ENCODE data around the gene BAZ1B.
A peak's percentile ranks its signal among the peaks of the same experiment; 100 is the strongest.
"Not testable (repeated sequence)": the region's sequence is repeated elsewhere in the genome, so short reads cannot be mapped to it uniquely, and the experiment has no call there.

BAZ1B gene

GRCh38 chr7:73504017-73504416 lies 18.1 kb downstream of the BAZ1B start:
- DNase-seq (ENCODE audit: low spot score): no peak

- DNase-seq (ENCODE audit: low spot score): no peak
Measured at GRCh38 chr7:73503229-73503628, 18.9 kb downstream of the BAZ1B start.

- DNase-seq (ENCODE audit: low spot score): no peak
Measured at GRCh38 chr7:73496626-73497025, 25.5 kb downstream of the BAZ1B start.

GRCh38 chr7:73495507-73495906 lies 26.6 kb downstream of the BAZ1B start:
- not testable (repeated sequence) for DNase-seq (ENCODE audit: low spot score)

- no peak for DNase-seq (ENCODE audit: low spot score)
Measured at GRCh38 chr7:73489976-73490375, 32.1 kb downstream of the BAZ1B start.

GRCh38 chr7:73487486-73487885 lies 34.6 kb downstream of the BAZ1B start:
- DNase-seq (ENCODE audit: low spot score): no peak

- DNase-seq (ENCODE audit: low spot score): no peak
Measured at GRCh38 chr7:73483171-73483570, 38.9 kb downstream of the BAZ1B start.

- no peak for DNase-seq (ENCODE audit: low spot score)
Measured at GRCh38 chr7:73482746-73483145, 39.3 kb downstream of the BAZ1B start.

- DNase-seq (ENCODE audit: low spot score): not testable (repeated sequence)
Measured at GRCh38 chr7:73481521-73481920, 40.6 kb downstream of the BAZ1B start.

GRCh38 chr7:73478549-73478948 lies 43.5 kb downstream of the BAZ1B start:
- DNase-seq (ENCODE audit: low spot score): no peak

GRCh38 chr7:73477376-73477775 lies 44.7 kb downstream of the BAZ1B start:
- no peak for DNase-seq (ENCODE audit: low spot score)

- no peak for DNase-seq (ENCODE audit: low spot score)
Measured at GRCh38 chr7:73470208-73470607, 51.9 kb downstream of the BAZ1B start.

- DNase-seq (ENCODE audit: low spot score): not testable (repeated sequence)
Measured at GRCh38 chr7:73467046-73467445, 55.0 kb downstream of the BAZ1B start.

- no peak for DNase-seq (ENCODE audit: low spot score)
Measured at GRCh38 chr7:73466112-73466511, 56.0 kb downstream of the BAZ1B start.

- DNase-seq (ENCODE audit: low spot score): no peak
Measured at GRCh38 chr7:73463966-73464365, 58.1 kb downstream of the BAZ1B start.

GRCh38 chr7:73463260-73463659 lies 58.8 kb downstream of the BAZ1B start:
- no peak for DNase-seq (ENCODE audit: low spot score)

- DNase-seq (ENCODE audit: low spot score): no peak
Measured at GRCh38 chr7:73461782-73462285, 60.3 kb downstream of the BAZ1B start.

- DNase-seq (ENCODE audit: low spot score): no peak
Measured at GRCh38 chr7:73454424-73454823, 67.7 kb downstream of the BAZ1B start.

GRCh38 chr7:73452999-73453635 lies 69.0 kb downstream of the BAZ1B start:
- DNase-seq (ENCODE audit: low spot score): no peak

GRCh38 chr7:73451780-73452398 lies 70.2 kb downstream of the BAZ1B start:
- peak; percentile 71 for DNase-seq (ENCODE audit: low spot score)

GRCh38 chr7:73449422-73449821 lies 72.7 kb downstream of the BAZ1B start:
- DNase-seq (ENCODE audit: low spot score): no peak

- DNase-seq (ENCODE audit: low spot score): no peak
Measured at GRCh38 chr7:73448609-73449008, 73.5 kb downstream of the BAZ1B start.

GRCh38 chr7:73447121-73447733 lies 74.9 kb downstream of the BAZ1B start:
- no peak for DNase-seq (ENCODE audit: low spot score)

Data from hematopoietic multipotent progenitor cell treated with erythropoietin and hydrocortisone succinate and interleukin-3 and kit ligand, for 15 days (in vitro differentiated cells).